Neural cell (in vitro differentiated cells): ENCODE measurements around the gene CERS5. TPM values are rescaled to one million over a fixed set of nuclear protein-coding genes. Genes with fewer than 3 reads are reported as not detected.

Experiments used
- H2AFZ ChIP-seq: fragments of 200-600, 300-800 bp; sonication (generic), shearing (Covaris generic); 2 replicates; pipeline ENCODE4 v1.6.0; 2014; ENCODE audit warnings: low read depth, mild to moderate bottlenecking, antibody characterized with exemption, low read length, moderate library complexity
- H3F3A ChIP-seq: fragments of 200-600 bp; shearing (Covaris generic); 2 replicates; pipeline ENCODE4 v1.6.1; 2016; ENCODE audit warnings: mild to moderate bottlenecking, moderate library complexity, mixed read lengths, antibody characterized with exemption, low read length; ENCODE audit not compliant: insufficient read depth, poor library complexity, severe bottlenecking
- H3K27ac ChIP-seq: fragments of 200-600, 300-800 bp; sonication (generic), shearing (Covaris generic); 2 replicates; pipeline ENCODE4 v1.5.1; 2014; ENCODE audit warnings: mild to moderate bottlenecking, low read length, moderate library complexity
- H3K27me3 ChIP-seq: fragments of 300-800, 200-600 bp; sonication (generic), shearing (Covaris generic); 2 replicates; pipeline ENCODE4 v1.6.0; 2014; ENCODE audit warnings: mild to moderate bottlenecking, low read depth, low read length, moderate library complexity; ENCODE audit not compliant: insufficient read depth
- H3K36me3 ChIP-seq: fragments of 300-800, 200-600 bp; sonication (generic), shearing (Covaris generic); 2 replicates; pipeline ENCODE4 v1.5.1; 2014; ENCODE audit warnings: mild to moderate bottlenecking, antibody characterized with exemption, low read length, moderate library complexity; ENCODE audit not compliant: insufficient read depth
- H3K4me2 ChIP-seq: fragments of 300-800, 200-600 bp; sonication (generic), shearing (Covaris generic); 2 replicates; pipeline ENCODE4 v1.6.0; 2014; ENCODE audit warnings: mild to moderate bottlenecking, low read length
- H3K4me3 ChIP-seq: fragments of 300-800, 200-600 bp; sonication (generic), shearing (Covaris generic); 2 replicates; pipeline ENCODE4 v1.5.1; 2014; ENCODE audit warnings: mild to moderate bottlenecking, low read length, moderate library complexity
- H3K79me2 ChIP-seq: fragments of 200-600 bp; shearing (Covaris generic); replicated peaks from 2 replicates; pipeline ENCODE4 v1.6.0; 2014; ENCODE audit warnings: mild to moderate bottlenecking, low read length, moderate library complexity; ENCODE audit not compliant: insufficient read depth
- H3K9ac ChIP-seq: fragments of 300-800, 200-600 bp; sonication (generic), shearing (Covaris generic); 2 replicates; pipeline ENCODE4 v1.6.1; 2016; ENCODE audit warnings: mild to moderate bottlenecking, low read length, mixed read lengths
- H3K9me2 ChIP-seq: fragments of 200-600 bp; shearing (Covaris generic); 2 replicates; pipeline ENCODE4 v1.6.1; 2016; ENCODE audit warnings: mild to moderate bottlenecking, low read length, mixed read lengths; ENCODE audit not compliant: insufficient read depth
- H3K9me3 ChIP-seq: fragments of 200-600, 300-800 bp; sonication (generic), shearing (Covaris generic); 2 replicates; pipeline ENCODE4 v1.6.1; 2016; ENCODE audit warnings: mild to moderate bottlenecking, mixed run types, low read length, moderate library complexity, mixed read lengths
- H4K20me1 ChIP-seq: fragments of 200-600 bp; shearing (Covaris generic); 2 replicates; pipeline ENCODE4 v1.6.1; 2016; ENCODE audit warnings: mild to moderate bottlenecking, mixed run types; ENCODE audit not compliant: insufficient read depth
- EP300 ChIP-seq: fragments of 450-650 bp; conservative IDR thresholded peaks from 2 replicates; pipeline ENCODE4 v1.6.1; 2014; ENCODE audit warnings: antibody characterized with exemption, mild to moderate bottlenecking, moderate library complexity; ENCODE audit not compliant: poor library complexity, severe bottlenecking
- EZH2 ChIP-seq: fragments of 200-600, 300-800 bp; shearing (Covaris generic), sonication (generic); IDR thresholded peaks from 2 replicates; pipeline ENCODE4 v1.6.1; 2014; ENCODE audit warnings: antibody characterized with exemption, low read length, borderline replicate concordance, mild to moderate bottlenecking; ENCODE audit not compliant: insufficient read depth, poor library complexity, severe bottlenecking
- MXI1 ChIP-seq: fragments of 450-650 bp; conservative IDR thresholded peaks from 2 replicates; pipeline ENCODE4 v1.6.1; 2014; ENCODE audit warnings: antibody characterized with exemption, mild to moderate bottlenecking; ENCODE audit not compliant: poor library complexity, severe bottlenecking
- POLR2AphosphoS5 ChIP-seq: IDR thresholded peaks from 2 replicates; pipeline ENCODE4 v1.6.1; 2012
- RAD21 ChIP-seq: fragments of 450-650 bp; conservative IDR thresholded peaks from 2 replicates; pipeline ENCODE4 v1.6.1; 2014; ENCODE audit warnings: antibody characterized with exemption, mild to moderate bottlenecking, moderate library complexity
- SMC3 ChIP-seq: fragments of 450-650 bp; conservative IDR thresholded peaks from 2 replicates; pipeline ENCODE4 v1.6.1; 2014; ENCODE audit warnings: antibody characterized with exemption, mild to moderate bottlenecking, moderate library complexity; ENCODE audit not compliant: poor library complexity
- TAF1 ChIP-seq: IDR thresholded peaks from 2 replicates; pipeline ENCODE4 v1.6.1; 2012; ENCODE audit warnings: low read depth
- polyA plus RNA-seq: library from polyadenylated mRNA; depleted of rRNA; stranded (reverse); fragments of >200 nt; gene quantifications from 2 replicates; pipeline ENCODE4 v1.2.3, GENCODE V29; 2014
- TF ChIP-seq, protein P1 (sequence below): IDR thresholded peaks from 2 replicates; pipeline ENCODE4 v1.6.1; 2012; ENCODE audit warnings: borderline replicate concordance
- TF ChIP-seq, protein P2 (sequence below): fragments of 450-650 bp; IDR thresholded peaks from 2 replicates; pipeline ENCODE4 v1.5.1; 2014; ENCODE audit warnings: antibody characterized with exemption, mild to moderate bottlenecking, moderate library complexity; ENCODE audit not compliant: poor library complexity, severe bottlenecking

Gene CERS5
- polyA plus RNA-seq, 1 donor from 2014 or later = 470 TPM

DNA sequence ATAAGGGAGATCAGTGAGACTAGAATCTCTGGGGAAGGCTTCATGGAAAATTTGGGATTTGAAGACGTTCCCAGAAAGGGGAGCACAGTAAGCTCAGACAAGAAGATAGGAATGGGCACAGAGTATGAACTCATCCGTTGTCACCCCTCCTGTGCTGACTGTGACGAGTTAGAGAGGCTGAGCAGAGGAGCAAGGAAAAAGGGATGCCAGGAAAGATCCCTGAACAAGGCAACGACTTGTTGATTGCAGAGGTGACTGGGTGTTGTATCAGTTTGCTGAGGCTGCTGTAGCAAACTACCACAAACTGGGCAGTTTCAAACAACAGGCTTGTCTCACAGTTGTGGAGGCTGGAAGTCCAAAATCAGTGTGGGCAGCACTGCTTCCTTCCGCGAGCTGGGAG is 69.2 kb downstream of the CERS5 start:
- TF ChIP-seq TAF1 (no peak), SMC3 (no peak), MXI1 (no peak), POLR2AphosphoS5 (no peak), EZH2 (no peak), RAD21 (no peak), EP300 (no peak)
- TF ChIP-seq, protein P1, sequence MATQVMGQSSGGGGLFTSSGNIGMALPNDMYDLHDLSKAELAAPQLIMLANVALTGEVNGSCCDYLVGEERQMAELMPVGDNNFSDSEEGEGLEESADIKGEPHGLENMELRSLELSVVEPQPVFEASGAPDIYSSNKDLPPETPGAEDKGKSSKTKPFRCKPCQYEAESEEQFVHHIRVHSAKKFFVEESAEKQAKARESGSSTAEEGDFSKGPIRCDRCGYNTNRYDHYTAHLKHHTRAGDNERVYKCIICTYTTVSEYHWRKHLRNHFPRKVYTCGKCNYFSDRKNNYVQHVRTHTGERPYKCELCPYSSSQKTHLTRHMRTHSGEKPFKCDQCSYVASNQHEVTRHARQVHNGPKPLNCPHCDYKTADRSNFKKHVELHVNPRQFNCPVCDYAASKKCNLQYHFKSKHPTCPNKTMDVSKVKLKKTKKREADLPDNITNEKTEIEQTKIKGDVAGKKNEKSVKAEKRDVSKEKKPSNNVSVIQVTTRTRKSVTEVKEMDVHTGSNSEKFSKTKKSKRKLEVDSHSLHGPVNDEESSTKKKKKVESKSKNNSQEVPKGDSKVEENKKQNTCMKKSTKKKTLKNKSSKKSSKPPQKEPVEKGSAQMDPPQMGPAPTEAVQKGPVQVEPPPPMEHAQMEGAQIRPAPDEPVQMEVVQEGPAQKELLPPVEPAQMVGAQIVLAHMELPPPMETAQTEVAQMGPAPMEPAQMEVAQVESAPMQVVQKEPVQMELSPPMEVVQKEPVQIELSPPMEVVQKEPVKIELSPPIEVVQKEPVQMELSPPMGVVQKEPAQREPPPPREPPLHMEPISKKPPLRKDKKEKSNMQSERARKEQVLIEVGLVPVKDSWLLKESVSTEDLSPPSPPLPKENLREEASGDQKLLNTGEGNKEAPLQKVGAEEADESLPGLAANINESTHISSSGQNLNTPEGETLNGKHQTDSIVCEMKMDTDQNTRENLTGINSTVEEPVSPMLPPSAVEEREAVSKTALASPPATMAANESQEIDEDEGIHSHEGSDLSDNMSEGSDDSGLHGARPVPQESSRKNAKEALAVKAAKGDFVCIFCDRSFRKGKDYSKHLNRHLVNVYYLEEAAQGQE = no peak
- TF ChIP-seq, protein P2, sequence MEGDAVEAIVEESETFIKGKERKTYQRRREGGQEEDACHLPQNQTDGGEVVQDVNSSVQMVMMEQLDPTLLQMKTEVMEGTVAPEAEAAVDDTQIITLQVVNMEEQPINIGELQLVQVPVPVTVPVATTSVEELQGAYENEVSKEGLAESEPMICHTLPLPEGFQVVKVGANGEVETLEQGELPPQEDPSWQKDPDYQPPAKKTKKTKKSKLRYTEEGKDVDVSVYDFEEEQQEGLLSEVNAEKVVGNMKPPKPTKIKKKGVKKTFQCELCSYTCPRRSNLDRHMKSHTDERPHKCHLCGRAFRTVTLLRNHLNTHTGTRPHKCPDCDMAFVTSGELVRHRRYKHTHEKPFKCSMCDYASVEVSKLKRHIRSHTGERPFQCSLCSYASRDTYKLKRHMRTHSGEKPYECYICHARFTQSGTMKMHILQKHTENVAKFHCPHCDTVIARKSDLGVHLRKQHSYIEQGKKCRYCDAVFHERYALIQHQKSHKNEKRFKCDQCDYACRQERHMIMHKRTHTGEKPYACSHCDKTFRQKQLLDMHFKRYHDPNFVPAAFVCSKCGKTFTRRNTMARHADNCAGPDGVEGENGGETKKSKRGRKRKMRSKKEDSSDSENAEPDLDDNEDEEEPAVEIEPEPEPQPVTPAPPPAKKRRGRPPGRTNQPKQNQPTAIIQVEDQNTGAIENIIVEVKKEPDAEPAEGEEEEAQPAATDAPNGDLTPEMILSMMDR = no peak
- Histone ChIP-seq H3K4me2 (no peak overlapping the region), H3K36me3 (peaks cover 5% of the 10 kb centered on the region), H3F3A (peaks cover 4% of the 10 kb centered on the region), H3K9me2 (no peaks in the 10 kb centered on the region), H3K9me3 (no peaks in the 10 kb centered on the region), H2AFZ (no peak overlapping the region), H3K79me2 (no peaks in the 10 kb centered on the region), H4K20me1 (no peaks in the 10 kb centered on the region), H3K27me3 (no peaks in the 10 kb centered on the region), H3K9ac (no peak overlapping the region), H3K4me3 (no peak overlapping the region), H3K27ac (no peak overlapping the region)

DNA sequence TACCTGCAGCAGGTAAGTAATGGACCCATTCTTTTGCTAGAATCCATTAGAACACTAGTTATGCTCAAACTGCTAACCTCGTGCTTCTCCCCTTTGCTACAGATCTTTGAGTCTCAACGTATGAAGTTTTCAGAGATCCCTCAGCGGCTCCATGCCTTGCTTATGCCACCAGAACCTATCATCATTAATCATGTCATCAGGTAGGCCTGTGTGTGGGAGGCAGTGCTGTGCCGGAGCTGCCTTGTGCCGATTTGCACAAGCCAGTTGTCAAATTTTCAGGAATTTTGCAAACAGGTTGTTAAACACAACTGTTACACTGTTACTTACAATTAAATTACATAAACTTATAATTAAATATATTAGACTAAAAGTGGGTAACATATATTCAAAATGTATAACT is 76.8 kb downstream of the CERS5 start:
- no peak overlapping the region for H3K27ac ChIP-seq
- TF ChIP-seq, protein P1 = no peak
- no peak for TF ChIP-seq EP300
- TF ChIP-seq EZH2 = no peak
- TF ChIP-seq RAD21 = no peak
- TF ChIP-seq POLR2AphosphoS5 = no peak
- no peak for TF ChIP-seq TAF1
- H3K36me3 ChIP-seq = peaks cover 3% of the 10 kb centered on the region
- no peaks in the 10 kb centered on the region for H3K9me3 ChIP-seq
- no peaks in the 10 kb centered on the region for H4K20me1 ChIP-seq
- peaks cover 4% of the 10 kb centered on the region for H3F3A ChIP-seq
- H3K9ac ChIP-seq = no peak overlapping the region
- H3K4me2 ChIP-seq = no peak overlapping the region
- no peaks in the 10 kb centered on the region for H3K27me3 ChIP-seq
- no peaks in the 10 kb centered on the region for H3K9me2 ChIP-seq
- H3K79me2 ChIP-seq = peaks cover 8% of the 10 kb centered on the region
- no peak overlapping the region for H3K4me3 ChIP-seq
- H2AFZ ChIP-seq = no peak overlapping the region
